ENCODE results near the gene KCNH5.
"Not testable (repeated sequence)": the region's sequence is repeated elsewhere in the genome, so short reads cannot be mapped to it uniquely, and the experiment has no call there.

Gene KCNH5

DNA sequence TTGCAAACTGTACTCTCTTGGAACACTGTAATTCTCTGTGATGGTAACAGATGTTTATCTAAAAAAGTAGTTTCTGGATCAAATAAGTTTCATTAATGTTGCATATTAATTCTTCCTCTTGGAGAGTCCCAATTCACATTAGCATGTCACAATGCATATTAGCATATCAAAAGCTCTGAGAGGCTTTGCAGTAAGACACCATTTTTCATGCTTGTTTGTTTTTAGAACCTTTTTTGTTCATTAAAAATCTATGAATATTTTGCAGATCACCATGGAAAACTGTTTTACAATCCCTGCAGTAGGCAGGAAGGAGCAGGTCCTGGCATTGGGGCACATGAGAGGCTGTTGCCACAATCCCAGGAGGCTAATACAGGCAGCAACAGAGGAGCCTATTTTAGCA lies 180.7 kb downstream of the KCNH5 start:
- DNase-seq = no peak

DNA sequence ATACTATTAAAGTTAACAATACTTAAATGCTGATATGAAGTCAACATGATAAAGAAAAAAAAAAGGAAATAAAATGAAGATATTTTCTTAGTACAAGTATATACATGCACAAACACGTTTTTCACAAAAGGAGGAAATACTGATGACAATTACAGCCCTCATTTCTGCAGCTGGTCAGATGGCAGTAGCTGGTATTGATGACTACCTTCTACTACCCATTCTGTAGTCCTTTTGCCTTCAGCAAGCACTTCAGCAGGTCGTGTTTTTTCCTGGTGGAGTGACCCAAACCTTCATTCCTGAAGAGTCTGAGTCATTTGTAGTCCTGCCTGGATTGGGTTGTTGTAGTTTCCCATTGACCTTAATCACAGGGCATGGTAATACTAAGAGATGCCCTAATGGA lies 187.2 kb downstream of the KCNH5 start:
- not testable (repeated sequence) for DNase-seq

DNA sequence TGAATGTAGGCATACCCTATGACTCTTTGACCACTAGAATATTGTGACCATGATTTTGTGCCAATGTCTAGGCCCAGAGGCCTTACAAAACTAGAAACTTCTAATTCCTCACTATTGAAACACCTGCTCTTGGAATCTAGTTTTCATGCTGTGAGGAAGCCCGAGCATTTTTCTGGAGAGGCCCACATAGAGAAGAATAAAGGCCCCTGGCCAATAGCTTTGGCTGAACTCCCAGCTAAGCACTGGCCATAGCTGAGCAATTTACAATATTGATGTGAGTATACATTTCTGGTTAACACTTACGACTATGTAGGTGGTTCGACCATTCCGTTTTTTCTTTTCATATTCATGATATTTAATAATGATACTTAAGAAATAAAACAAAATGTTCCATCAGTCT lies 190.3 kb downstream of the KCNH5 start:
- DNase-seq = no peak

DNA sequence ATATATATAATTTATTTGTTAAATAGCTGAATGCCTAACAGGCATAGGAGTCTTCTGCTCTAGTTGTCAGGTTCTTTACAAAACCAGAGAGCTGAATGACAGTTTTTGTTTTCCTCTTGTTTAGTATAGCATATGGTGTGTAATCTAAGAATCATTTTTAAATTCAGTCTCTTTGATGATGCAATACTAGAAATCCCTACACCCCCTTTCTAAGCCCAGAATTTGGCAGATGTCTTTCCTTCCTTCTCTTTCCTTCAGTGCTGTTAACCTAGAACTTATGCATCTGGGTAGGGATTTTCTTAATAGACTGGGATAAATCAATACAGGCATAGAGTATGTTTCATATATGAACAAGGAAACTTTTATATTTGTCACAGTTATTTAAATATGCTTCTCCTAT lies 198.1 kb downstream of the KCNH5 start:
- no peak for DNase-seq

DNA sequence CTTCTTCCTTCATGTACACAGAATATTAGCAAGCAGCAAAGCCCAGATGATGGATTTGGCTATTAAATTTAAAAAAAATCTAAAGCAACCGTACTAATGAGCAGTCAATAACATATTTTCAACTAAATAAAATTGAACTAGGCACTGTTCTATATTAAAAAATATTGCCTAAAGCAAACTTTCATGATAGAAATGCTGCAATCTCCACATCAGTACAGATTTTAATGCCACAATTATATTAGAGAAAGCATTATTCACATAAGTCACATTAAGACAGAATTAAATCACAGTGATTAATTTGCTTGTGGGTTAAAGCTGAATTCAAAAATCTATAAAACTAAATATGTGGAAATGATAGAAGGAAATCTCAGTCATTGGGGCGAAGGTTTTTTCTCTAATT lies 200.7 kb downstream of the KCNH5 start:
- no peak for DNase-seq

DNA sequence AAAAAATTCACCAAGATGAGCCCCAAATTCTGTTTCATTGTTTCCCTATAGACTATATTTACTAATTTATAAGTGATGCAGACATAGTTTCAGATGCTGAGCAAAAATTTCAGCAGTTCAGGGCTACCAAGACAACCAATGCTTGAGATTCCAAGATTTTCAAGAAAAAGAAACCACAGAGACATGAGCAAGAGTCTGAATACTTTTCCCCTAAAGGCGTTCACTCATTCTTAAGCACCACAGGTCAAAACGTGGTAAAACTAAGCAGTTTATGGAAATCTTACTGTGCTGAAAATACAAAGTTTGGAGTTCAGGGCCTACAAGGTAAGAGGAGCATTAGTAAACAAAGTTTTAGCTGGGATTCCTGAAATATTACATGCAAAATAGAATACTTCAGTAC lies 221.2 kb downstream of the KCNH5 start:
- DNase-seq = no peak

DNA sequence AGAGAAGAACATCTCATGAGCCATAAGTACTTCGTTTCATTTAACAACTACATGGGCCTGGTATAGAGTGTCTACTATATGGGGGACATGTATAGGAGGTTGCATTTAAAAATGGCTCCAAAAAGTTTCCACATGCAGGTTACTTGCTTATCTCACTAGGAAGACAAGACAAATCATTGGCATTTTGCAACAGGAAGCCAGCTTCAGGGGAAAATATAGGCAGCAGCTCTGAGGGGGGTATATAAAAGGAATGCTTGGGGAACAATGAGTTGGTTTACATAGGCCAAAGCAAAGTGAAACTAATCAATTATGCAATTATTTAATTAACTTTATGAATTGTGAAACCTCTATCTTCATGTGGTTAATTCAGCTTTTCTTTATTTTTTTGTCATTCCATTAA lies 225.3 kb downstream of the KCNH5 start:
- DNase-seq = no peak

DNA sequence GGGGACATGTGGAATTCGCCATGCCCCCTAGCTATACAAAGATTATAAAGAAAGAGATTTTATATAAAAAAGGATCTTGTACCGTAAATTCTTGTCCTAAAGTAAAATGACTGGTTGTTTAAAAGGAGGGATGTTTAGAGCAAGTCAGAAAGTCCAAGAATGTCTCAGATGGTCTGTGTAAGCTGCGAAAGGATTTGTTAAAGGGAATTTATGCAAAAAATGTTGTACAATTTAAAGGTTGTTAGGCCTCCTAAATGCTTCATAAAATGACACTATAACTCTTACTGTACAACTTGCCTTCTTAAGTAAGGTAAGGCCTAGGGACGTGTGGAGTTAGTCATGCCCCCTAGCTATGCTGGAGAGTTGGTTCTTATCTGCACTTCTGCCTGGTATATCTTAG lies 237.6 kb downstream of the KCNH5 start:
- no peak for DNase-seq

DNA sequence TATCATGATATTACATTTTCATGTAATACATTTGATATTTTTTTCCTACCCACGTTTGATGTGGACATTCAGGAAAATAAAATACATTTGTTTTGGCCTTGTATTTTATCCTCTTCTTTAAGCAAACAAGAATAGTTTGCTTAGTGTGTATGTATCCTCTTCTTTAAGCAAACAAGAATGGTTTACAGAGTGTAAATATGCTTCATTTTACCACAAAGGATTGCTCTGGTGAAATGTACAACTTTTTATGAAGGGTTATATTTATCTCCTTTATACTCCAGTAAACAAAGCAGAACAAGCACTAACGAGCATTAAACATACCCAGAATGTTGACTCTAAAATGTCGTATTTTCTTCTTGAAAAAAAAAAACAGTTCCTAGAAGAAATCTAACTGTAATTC lies 244.7 kb downstream of the KCNH5 start:
- no peak for DNase-seq

DNA sequence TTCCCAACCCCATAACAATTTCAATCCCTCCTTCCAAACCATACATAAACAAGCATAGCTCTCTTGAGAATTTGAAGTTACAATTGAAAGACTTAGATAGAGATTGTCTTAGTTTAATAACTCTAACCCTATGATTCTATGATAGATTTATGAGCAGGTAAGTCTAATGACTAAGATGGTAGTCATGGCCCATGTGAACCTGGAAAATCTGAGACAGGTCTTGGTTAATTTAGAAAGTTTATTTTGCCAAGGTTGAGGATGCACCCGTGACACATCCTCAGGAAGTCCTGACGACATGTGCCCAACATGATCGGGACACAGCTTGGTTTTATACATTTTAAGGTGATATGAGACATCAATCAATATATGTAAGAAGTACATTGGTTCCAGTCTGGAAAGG lies 248.8 kb downstream of the KCNH5 start:
- DNase-seq = no peak

DNA sequence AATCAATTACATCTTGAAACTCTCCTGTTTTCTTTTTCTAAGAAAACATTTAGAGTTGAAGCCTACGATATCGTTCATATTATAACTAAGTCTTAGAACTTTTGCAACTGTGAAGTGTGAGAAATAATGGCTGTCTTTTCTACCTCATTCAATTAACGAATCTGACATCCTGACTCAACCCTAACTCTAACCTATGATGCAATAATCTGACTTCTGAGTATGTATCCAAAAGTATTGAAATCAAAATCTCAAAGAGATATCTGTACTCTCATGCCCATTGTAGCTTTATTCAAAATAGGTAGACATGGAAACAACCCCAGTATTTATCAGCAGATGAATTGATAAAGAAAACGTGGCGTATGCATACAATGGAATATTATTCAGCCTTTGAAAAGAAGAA lies 252.7 kb downstream of the KCNH5 start:
- DNase-seq = no peak

DNA sequence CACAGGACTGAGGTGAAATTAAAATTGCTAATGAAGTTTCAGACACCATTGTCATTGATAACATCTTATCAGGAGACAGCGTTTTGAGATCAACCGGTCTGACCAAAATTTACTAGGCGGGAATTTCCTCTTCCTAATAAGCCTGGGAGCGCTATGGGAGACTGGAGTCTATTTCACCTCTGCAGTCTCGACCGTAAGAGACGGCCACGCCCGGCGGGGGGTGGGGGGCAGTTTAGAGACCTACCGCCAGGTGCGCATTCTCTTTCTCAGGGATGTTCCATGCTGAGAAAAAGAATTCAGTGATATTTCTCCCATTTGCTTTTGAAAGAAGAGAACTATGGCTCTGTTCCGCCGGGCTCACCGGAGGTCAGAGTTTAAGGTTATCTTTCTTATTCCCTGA lies 263.9 kb downstream of the KCNH5 start:
- not testable (repeated sequence) for DNase-seq

DNA sequence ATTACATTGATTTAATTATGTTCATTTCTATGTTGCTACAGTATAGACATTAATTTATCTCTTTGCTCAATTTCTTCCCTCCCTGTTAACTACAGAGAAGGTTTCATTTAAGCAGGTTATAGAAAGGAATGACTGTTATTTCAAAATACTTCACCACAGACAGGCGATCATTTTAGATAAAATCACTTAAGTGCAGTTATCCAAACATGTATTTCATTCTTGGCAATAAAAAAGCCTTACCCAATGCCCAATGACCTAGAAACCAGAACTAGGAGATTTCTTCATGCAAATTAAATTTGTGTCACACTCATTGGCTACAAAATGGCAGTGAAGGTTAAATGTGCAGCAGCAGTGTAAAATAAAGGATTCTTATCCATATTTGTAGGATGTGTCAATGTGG lies 266.4 kb downstream of the KCNH5 start:
- DNase-seq = no peak

DNA sequence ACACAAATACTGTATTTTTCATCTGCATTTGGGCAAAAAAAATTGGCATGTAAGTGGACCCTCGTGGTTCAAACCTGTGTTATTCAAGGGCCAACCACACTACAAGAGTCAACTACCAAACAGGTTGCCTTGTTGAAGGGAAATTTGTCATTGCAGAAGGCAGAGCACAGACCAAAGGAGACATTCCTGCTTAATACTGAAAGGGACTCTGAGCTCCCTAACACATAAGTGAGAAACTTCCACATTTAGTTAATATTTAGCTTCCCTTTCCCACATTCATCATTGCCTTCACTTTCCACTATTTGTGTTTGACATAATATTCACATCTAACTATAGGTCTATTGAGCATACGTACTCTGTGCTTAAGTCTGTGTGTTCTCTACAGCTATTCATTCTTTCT lies 266.9 kb downstream of the KCNH5 start:
- DNase-seq = no peak

DNA sequence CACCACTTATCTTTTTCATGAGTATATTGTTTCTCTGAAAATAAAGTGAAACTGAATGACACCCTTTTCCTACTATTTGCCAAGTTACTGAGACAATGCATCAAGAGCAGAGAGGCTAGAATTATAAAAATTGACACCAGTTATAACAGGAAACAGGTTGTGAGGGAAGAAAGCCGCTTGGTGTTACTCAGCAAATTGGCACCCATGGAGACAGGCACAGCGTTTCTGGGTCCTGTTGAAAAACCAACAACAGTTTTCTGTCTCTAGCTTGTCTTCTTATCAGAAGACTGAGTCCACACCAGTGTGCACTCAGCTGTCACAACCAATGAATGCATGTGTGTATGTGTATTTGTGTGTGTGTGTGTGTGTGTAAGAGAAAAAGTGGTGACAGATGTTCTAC lies 267.7 kb downstream of the KCNH5 start:
- DNase-seq = no peak

DNA sequence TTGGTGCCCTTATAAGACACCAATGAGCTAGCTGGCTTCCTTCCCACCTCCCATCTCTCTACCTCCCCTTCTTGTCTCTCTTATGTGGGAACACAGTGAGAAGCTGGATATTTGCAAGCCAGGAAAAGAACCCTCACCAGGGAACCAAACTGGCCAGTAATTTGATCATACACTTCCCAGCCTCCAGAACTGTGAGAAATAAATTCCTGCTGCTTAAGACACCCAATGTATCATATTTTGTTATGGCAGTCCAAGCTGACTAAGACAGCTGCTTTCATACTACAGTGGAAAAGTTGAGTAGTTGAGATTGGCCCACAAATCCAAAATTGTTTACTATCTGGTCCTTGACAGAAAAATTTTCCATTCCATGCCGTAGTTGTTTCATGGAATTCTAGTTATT lies 269.0 kb downstream of the KCNH5 start:
- no peak for DNase-seq

DNA sequence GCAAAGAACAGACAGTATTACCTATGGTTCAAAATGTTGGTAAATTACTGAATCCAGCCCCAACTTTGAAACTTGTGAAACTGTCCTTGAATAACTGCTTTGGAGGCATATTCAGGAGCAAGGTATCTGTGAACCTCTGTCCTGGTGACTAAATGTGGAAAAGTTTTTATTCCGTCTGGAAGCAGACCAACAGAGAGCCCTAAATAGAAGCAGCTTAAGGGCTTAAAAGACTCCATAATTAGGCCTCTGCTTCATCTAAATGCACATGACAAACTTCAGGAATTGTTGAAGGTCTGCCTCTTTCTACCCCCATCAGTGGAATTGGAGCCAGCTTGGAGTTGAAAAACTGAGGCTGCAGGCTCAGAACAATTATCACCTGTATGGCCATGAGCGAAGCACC lies 276.5 kb downstream of the KCNH5 start:
- DNase-seq = no peak

DNA sequence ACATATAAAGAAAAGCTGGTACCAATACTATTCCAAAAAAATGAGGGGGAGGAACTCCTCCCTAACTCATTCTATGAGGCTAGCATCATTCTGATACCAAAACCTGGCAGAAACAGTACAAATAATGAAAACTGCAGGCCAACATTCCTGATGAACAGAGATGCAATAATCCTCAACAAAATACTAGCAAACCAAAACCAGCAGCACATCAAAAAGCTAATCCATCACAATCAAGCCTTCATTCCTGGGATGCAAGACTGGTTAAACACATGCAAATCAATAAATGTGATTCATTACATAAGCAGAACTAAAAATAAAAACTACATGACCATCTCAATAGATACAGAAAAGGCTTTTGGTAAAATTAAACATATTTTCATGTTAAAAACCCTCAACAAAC lies 281.3 kb downstream of the KCNH5 start:
- DNase-seq = no peak

DNA sequence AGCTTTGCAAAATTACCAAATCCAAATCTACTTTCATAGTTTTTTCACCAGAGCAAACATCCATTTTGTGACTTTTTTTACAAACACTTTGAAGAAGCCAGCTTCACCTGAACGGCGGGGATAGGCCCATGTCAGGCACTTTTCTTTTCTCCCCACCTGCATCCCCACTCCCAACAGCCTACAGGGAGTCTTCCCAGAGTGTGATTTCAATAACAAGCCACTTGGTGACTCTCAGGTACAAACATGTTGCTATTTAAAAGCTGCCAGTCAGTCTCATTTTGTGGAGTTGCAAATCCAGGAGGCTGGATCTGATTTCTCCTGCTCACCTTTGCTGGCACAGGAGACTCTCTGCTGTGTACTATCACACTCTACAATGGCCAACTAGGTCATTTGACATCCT lies 285.5 kb downstream of the KCNH5 start:
- DNase-seq = no peak

DNA sequence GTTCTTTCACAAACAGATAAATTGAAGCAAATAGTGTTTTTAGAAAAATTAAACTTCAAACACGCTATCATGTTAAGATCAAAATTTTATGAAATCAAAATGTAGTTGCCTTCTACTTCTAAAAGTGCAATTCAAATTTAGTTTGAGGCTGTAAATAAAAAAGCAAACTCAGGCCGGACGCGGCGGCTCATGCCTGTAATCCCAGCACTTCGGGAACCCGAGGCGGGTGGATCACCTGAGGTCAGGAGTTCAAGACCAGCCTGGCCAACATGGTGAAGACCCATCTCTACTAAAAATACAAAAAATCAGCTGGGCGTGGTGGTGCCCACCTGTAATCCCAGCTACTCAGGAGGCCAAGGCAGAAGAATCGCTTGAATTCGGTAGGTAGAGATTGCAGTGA lies 298.4 kb downstream of the KCNH5 start:
- not testable (repeated sequence) for DNase-seq

DNA sequence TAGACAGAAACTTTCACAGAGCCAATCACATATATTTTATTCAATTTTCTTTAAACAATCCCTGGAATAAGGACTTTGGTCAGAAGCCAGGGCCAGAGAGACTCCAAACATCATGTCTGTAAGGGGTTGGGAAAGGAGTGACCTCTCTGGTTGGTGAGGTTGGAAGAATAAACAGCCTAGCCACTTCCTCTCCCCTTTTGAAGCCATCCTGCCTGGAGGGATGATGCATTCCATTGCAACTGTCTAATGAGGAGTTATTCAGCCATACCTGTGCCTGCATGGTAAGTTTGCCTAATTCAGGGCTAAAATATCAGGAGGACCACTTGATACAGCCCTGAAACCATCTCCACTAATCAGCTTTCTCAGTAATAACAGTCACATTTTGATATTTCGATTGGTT lies 299.8 kb downstream of the KCNH5 start:
- no peak for DNase-seq

DNA sequence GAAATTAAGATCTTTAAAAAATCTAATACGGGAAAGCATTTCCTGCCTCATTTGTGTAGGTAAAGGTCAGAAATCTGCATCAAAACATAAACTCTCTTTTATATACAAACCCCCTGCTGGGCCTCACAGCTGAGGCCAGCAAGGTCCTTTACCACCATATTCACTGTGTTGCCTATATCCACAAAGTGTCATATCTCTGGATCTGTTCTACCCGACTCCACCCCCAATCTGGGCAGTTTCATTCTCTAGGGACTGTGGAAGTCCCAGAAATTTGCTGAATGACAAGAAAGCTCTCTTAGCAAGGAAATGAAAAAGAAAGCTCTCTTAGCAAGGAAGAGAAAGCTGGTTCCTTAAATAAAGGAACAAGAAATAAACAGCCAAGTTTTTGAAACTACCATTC lies 301.7 kb downstream of the KCNH5 start:
- no peak for DNase-seq

DNA sequence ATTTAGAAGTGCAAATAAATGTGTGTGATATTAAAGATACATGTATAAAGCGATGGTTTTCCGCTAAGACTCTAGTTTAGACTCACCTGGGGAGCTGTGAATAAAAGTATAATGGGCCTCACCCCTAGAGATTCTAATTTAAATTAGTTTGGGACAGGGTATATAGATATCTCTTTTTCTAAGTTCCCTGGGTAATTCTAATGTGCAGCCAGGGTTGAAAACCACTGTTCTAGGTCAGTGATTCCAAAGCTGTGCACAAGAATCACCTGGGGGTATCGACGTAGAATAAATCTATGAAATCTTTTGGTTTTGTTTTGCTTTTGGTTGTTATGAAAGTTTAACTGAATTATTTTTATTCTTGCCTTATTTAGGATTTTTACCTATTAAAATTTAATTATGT lies 302.1 kb downstream of the KCNH5 start:
- DNase-seq = no peak

DNA sequence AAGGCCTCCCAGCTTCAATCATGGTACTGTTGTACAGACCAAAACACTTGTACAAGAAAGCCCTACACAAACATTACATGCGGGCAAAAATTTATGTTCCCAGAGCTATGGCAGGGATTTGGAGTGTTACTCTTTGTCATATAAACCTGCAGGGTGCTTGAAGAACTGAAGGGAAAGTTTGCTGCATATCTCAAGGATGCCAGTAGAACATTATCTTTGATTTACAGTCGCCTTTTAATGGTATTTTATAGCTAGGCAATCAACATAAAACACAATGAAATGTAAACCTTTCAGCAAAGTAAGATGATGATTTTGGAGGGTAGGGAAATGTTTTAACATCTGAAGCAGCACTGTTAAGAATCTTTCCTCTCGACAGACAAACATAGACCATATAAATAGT lies 305.6 kb downstream of the KCNH5 start:
- no peak for DNase-seq

DNA sequence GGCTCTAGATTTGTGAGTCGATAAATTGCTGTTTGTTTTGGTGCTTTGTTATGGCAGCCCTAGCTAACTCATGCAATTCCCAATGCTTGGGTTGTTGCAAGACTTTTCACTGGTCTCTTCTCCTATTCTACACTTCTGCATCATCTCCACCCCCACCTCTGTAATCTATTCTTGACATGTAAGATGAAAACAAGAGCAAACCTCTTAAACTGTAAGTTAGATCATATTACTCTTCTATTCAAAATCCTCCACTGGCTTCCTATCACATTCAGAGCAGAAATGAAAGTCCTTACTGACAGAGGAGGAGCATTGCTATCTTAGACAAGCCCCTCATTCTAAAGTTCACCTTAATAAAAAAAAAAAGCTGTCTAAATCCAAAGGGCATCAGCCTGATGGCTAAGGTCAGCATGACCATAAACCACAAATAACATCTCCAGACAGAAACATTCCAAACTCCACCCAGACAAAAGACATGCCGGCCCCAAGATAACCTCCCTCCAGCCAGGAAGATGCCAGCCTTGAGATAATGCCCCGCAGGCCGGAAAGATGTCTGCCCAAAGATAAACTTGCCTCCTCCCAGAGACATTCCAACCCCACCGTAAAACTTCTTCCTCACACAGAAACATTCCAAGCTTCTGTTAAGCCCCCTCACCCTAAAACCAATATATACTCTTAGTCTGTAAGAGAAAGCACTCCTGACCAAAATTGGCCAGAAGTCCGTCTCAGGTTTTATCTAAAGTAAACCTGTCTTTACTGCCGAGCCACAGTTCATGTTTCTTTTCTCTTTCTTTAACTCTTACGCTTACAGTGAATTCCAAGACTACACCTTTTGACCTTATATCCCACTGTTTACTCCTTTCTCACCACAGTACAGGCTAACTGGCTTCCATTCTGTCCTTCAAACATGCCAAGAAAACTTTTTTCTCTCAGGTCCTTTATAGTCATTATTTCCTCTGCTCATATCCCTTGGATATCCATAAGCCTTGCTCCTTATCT lies 308.9 kb downstream of the KCNH5 start:
- no peak for DNase-seq
